HepG2 (cell line): Measurements from ENCODE around the gene GAS2L1. TPM values are rescaled to one million over a fixed set of nuclear protein-coding genes. Genes with fewer than 3 reads are reported as not detected.

ENCODE experiments used
- ARNT2 ChIP-seq: sonication (generic); formaldehyde crosslinking; IDR thresholded peaks from 2 replicates; pipeline ENCODE4 v1.8.0; 2022; ENCODE audit warnings: mild to moderate bottlenecking, low read depth, missing genetic modification reagents, moderate library complexity
- BCL6 ChIP-seq: IDR thresholded peaks from 2 replicates; pipeline ENCODE4 v1.6.1; 2016; ENCODE audit warnings: missing genetic modification reagents, missing compliant biosample characterization
- DBP ChIP-seq: sonication (generic); formaldehyde crosslinking; IDR thresholded peaks from 2 replicates; pipeline ENCODE4 v1.4.0; 2020; ENCODE audit warnings: missing genetic modification reagents; ENCODE audit errors: not compliant biosample characterization
- HNRNPL ChIP-seq: fragments of 200-400 bp; formaldehyde crosslinking; IDR thresholded peaks from 2 replicates; pipeline ENCODE4 v1.6.1; 2017; ENCODE audit warnings: mild to moderate bottlenecking, low read depth, low read length
- HOXA3 ChIP-seq: sonication (generic); formaldehyde crosslinking; IDR thresholded peaks from 2 replicates; pipeline ENCODE4 v1.5.0; 2020; ENCODE audit warnings: missing genetic modification reagents
- HOXA5 ChIP-seq: sonication (generic); formaldehyde crosslinking; IDR thresholded peaks from 2 replicates; pipeline ENCODE4 v1.4.0; 2020; ENCODE audit warnings: missing genetic modification reagents
- IKZF4 ChIP-seq: sonication (generic); formaldehyde crosslinking; IDR thresholded peaks from 2 replicates; pipeline ENCODE4 v1.5.1; 2020; ENCODE audit warnings: borderline replicate concordance, mild to moderate bottlenecking, low read depth, missing genetic modification reagents; ENCODE audit errors: not compliant biosample characterization
- NFYB ChIP-seq: sonication (generic); formaldehyde crosslinking; IDR thresholded peaks from 2 replicates; pipeline ENCODE4 v1.4.0; 2020; ENCODE audit warnings: missing genetic modification reagents
- POGZ ChIP-seq: sonication (generic); formaldehyde crosslinking; IDR thresholded peaks from 2 replicates; pipeline ENCODE4 v1.4.0; 2020; ENCODE audit warnings: mild to moderate bottlenecking, missing genetic modification reagents
- SETDB1 ChIP-seq: sonication (generic); formaldehyde crosslinking; IDR thresholded peaks from 2 replicates; pipeline ENCODE4 v1.5.1; 2020; ENCODE audit warnings: missing genetic modification reagents, mild to moderate bottlenecking, borderline replicate concordance
- TAF15 ChIP-seq: fragments of 200-400 bp; formaldehyde crosslinking; IDR thresholded peaks from one replicate; pipeline ENCODE4 v1.6.1; 2018; ENCODE audit warnings: mild to moderate bottlenecking, low read depth, low read length; ENCODE audit not compliant: poor library complexity, severe bottlenecking
- TCF7 ChIP-seq: sonication (generic); IDR thresholded peaks from 2 replicates; pipeline ENCODE4 v1.6.1; 2016; ENCODE audit warnings: antibody characterized with exemption, low read depth
- ZFP36L2 ChIP-seq: sonication (generic); formaldehyde crosslinking; IDR thresholded peaks from 2 replicates; pipeline ENCODE4 v1.4.0; 2020; ENCODE audit warnings: missing genetic modification reagents
- ZNF33B ChIP-seq: sonication (generic); formaldehyde crosslinking; IDR thresholded peaks from 2 replicates; pipeline ENCODE4 v1.5.1; 2020; ENCODE audit warnings: mild to moderate bottlenecking, missing genetic modification reagents
- ZNF451 ChIP-seq: sonication (generic); formaldehyde crosslinking; IDR thresholded peaks from 2 replicates; pipeline ENCODE4 v1.5.0; 2020; ENCODE audit warnings: mild to moderate bottlenecking, missing genetic modification reagents
- ZNF496 ChIP-seq: sonication (generic); formaldehyde crosslinking; IDR thresholded peaks from 2 replicates; pipeline ENCODE4 v1.8.1; 2023; ENCODE audit warnings: mild to moderate bottlenecking, moderate library complexity, missing genetic modification reagents; ENCODE audit not compliant: insufficient replicate concordance
- ZNF501 ChIP-seq: sonication (generic); formaldehyde crosslinking; IDR thresholded peaks from 2 replicates; pipeline ENCODE4 v1.5.1; 2020; ENCODE audit warnings: mild to moderate bottlenecking, moderate library complexity, missing genetic modification reagents
- ZNF850 ChIP-seq: sonication (generic); formaldehyde crosslinking; conservative IDR thresholded peaks from 2 replicates; pipeline ENCODE4 v1.9.0; 2021; ENCODE audit warnings: mild to moderate bottlenecking, missing genetic modification reagents
- ZSCAN9 ChIP-seq: IDR thresholded peaks from 2 replicates; pipeline ENCODE4 v1.6.1; 2016; ENCODE audit warnings: borderline replicate concordance
- ZXDC ChIP-seq: sonication (generic); formaldehyde crosslinking; IDR thresholded peaks from 2 replicates; pipeline ENCODE4 v1.5.0; 2020; ENCODE audit warnings: mild to moderate bottlenecking, missing genetic modification reagents
- polyA plus RNA-seq, 8 experiments: library from polyadenylated mRNA; depleted of rRNA in 3 of 8; stranded (reverse) in 7 of 8; unstranded in 1 of 8; fragments of >200 nt; fragmentation: Illumina TruSeq in 4 of 8; extraction: Trizol in 4 of 8; gene quantifications; 2 replicates each; pipeline versions ENCODE4 v1.2.1 to v1.2.3, GENCODE V29; 2011 to 2016; ENCODE audit warnings: low read depth in 4 of 8, missing spikeins in 1 of 8, mixed read lengths in 1 of 8; ENCODE audit not compliant: insufficient read depth in 1 of 8
- total RNA-seq, 5 experiments: library from RNA; depleted of rRNA; stranded (reverse); fragments of >200 nt; fragmentation: Illumina TruSeq; extraction: Trizol; gene quantifications; 2 replicates each; pipeline ENCODE4 v1.2.3, GENCODE V29; 2016; ENCODE audit warnings: low read depth in 1 of 5
- TF ChIP-seq, protein P1 (sequence below): sonication (generic); IDR thresholded peaks from 2 replicates; pipeline ENCODE4 v1.6.1; 2016; ENCODE audit warnings: low read depth, borderline replicate concordance
- TF ChIP-seq, protein P2 (sequence below): sonication (generic); formaldehyde crosslinking; IDR thresholded peaks from 2 replicates; pipeline ENCODE4 v1.4.0; 2020; ENCODE audit warnings: missing genetic modification reagents
- TF ChIP-seq, protein P3 (sequence below): IDR thresholded peaks from 2 replicates; pipeline ENCODE4 v1.6.1; 2016; ENCODE audit warnings: mild to moderate bottlenecking, missing biosample characterization, missing genetic modification reagents

GAS2L1 gene
- total and polyA plus RNA-seq, 2 of the 13 experiments (the other 11 are each of a cell fraction or from before 2014, with no cell fraction given), result 1.8 to 3.3 TPM

DNA sequence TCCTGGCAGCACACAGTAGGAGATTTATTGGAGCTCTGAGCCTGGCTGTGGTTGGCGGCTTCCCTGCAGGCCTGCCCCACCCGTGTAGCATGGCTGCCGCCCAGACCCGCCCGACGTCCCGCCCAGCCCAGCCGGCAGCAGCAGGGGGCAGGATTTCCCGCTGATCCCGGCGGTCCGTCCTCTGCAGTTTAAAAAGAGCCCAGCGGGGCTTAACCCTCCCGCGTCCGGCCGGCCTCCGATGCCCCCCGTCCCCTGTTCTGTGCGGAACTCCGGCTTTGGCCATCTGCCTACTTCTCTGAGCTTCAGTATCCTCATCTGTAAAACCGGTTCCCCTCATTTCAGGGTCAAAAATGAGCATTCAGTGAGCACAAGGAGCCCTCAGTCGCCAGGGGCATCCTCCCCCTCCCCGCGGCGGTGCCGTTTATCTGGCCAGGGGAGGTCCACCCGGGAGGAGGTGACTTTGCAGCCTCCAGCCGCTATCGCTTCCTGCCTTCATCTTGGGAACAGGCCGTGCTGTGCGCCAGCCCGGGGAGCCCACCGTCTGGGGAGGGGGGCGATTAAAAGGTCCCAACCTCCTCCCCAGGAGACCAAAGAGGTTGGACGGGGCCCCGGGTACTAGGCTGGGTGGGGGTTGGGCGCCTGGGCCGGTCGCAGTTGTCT, at the start of gene GAS2L1 (continued):
- TF ChIP-seq, protein P1, sequence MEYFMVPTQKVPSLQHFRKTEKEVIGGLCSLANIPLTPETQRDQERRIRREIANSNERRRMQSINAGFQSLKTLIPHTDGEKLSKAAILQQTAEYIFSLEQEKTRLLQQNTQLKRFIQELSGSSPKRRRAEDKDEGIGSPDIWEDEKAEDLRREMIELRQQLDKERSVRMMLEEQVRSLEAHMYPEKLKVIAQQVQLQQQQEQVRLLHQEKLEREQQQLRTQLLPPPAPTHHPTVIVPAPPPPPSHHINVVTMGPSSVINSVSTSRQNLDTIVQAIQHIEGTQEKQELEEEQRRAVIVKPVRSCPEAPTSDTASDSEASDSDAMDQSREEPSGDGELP, result peak; percentile 41; the same call in 1 of the 2 replicates
- TF ChIP-seq, protein P2, sequence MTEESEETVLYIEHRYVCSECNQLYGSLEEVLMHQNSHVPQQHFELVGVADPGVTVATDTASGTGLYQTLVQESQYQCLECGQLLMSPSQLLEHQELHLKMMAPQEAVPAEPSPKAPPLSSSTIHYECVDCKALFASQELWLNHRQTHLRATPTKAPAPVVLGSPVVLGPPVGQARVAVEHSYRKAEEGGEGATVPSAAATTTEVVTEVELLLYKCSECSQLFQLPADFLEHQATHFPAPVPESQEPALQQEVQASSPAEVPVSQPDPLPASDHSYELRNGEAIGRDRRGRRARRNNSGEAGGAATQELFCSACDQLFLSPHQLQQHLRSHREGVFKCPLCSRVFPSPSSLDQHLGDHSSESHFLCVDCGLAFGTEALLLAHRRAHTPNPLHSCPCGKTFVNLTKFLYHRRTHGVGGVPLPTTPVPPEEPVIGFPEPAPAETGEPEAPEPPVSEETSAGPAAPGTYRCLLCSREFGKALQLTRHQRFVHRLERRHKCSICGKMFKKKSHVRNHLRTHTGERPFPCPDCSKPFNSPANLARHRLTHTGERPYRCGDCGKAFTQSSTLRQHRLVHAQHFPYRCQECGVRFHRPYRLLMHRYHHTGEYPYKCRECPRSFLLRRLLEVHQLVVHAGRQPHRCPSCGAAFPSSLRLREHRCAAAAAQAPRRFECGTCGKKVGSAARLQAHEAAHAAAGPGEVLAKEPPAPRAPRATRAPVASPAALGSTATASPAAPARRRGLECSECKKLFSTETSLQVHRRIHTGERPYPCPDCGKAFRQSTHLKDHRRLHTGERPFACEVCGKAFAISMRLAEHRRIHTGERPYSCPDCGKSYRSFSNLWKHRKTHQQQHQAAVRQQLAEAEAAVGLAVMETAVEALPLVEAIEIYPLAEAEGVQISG (CRISPR knock-in tag), result 0 out of 2 replicates have a peak, but pooled peaks have one; percentile 50
- TF ChIP-seq HOXA5 (no peak), ZNF496 (no peak), BCL6 (CRISPR knock-in tag) (no peak), SETDB1 (CRISPR knock-in tag) (no peak), ZXDC (CRISPR knock-in tag) (no peak), NFYB (CRISPR knock-in tag) (no peak), ZFP36L2 (CRISPR knock-in tag) (no peak), ZSCAN9 (CRISPR knock-in tag) (no peak), ZNF501 (CRISPR knock-in tag) (peak; percentile 56; the same call in 1 of the 2 replicates), IKZF4 (peak; percentile 45), TAF15 (no peak), ARNT2 (CRISPR knock-in tag) (0 out of 2 replicates have a peak, but pooled peaks have one; percentile 36), HNRNPL (no peak), DBP (CRISPR knock-in tag) (no peak), TCF7 (no peak), ZNF33B (CRISPR knock-in tag) (0 out of 2 replicates have a peak, but pooled peaks have one; percentile 29), ZNF451 (CRISPR knock-in tag) (no peak), HOXA3 (CRISPR knock-in tag) (peak; percentile 85), POGZ (CRISPR knock-in tag) (0 out of 2 replicates have a peak, but pooled peaks have one; percentile 8), ZNF850 (CRISPR knock-in tag) (no peak)
- TF ChIP-seq, protein P3, sequence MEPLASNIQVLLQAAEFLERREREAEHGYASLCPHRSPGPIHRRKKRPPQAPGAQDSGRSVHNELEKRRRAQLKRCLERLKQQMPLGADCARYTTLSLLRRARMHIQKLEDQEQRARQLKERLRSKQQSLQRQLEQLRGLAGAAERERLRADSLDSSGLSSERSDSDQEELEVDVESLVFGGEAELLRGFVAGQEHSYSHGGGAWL, result 0 out of 2 replicates have a peak, but pooled peaks have one; percentile 30
